Esophagus squamous epithelium (tissue), 4 donors: ENCODE data around the gene CHSY3.

Experiments used
- POLR2A ChIP-seq, 4 donors: fragments of 450-650 bp; IDR thresholded peaks; one replicate each; pipeline ENCODE4 v1.6.1; 2017; ENCODE audit warnings: antibody characterized with exemption in 4 of 4, mild to moderate bottlenecking in 4 of 4, moderate library complexity in 3 of 4
- TF ChIP-seq, protein P1 (sequence below), 6 experiments: fragments of 450-650 bp in 4 of 6; fragments of 200-600 bp in 2 of 6; sonication (generic) in 2 of 6; IDR thresholded peaks; one replicate each; pipeline ENCODE4 v1.5.1; 2016 to 2019; ENCODE audit warnings: antibody characterized with exemption in 6 of 6, mild to moderate bottlenecking in 4 of 6, moderate library complexity in 4 of 6

DNA sequence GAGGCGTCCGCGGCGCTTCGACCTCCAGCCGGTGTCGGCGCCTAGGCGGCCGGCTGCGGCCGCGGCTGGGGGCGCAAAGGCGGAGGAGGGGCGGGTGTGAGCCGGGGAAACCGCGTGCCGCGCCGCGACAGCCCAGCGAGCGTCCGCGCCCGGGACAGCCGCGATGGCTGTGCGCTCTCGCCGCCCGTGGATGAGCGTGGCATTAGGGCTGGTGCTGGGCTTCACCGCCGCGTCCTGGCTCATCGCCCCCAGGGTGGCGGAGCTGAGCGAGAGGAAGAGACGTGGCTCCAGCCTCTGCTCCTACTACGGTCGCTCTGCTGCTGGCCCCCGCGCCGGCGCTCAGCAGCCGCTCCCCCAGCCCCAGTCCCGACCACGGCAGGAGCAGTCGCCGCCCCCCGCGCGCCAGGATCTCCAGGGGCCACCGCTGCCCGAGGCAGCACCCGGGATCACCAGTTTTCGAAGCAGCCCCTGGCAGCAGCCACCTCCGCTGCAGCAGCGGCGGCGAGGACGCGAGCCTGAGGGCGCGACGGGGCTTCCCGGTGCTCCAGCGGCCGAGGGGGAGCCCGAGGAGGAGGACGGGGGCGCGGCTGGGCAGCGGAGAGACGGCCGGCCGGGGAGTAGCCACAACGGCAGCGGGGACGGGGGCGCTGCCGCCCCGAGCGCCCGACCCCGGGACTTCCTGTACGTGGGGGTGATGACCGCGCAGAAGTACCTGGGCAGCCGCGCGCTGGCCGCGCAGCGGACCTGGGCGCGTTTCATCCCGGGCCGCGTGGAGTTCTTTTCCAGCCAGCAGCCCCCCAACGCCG lies 605 bp downstream of the CHSY3 start:
- TF ChIP-seq, protein P1, sequence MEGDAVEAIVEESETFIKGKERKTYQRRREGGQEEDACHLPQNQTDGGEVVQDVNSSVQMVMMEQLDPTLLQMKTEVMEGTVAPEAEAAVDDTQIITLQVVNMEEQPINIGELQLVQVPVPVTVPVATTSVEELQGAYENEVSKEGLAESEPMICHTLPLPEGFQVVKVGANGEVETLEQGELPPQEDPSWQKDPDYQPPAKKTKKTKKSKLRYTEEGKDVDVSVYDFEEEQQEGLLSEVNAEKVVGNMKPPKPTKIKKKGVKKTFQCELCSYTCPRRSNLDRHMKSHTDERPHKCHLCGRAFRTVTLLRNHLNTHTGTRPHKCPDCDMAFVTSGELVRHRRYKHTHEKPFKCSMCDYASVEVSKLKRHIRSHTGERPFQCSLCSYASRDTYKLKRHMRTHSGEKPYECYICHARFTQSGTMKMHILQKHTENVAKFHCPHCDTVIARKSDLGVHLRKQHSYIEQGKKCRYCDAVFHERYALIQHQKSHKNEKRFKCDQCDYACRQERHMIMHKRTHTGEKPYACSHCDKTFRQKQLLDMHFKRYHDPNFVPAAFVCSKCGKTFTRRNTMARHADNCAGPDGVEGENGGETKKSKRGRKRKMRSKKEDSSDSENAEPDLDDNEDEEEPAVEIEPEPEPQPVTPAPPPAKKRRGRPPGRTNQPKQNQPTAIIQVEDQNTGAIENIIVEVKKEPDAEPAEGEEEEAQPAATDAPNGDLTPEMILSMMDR (IDR thresholded peaks at IDR 0.05): peak in 1 of 6 experiments; percentile 1
- TF ChIP-seq POLR2A (IDR thresholded peaks at IDR 0.05): no peak
